Measurements from ENCODE around the gene GGT6.

Gene GGT6

DNA sequence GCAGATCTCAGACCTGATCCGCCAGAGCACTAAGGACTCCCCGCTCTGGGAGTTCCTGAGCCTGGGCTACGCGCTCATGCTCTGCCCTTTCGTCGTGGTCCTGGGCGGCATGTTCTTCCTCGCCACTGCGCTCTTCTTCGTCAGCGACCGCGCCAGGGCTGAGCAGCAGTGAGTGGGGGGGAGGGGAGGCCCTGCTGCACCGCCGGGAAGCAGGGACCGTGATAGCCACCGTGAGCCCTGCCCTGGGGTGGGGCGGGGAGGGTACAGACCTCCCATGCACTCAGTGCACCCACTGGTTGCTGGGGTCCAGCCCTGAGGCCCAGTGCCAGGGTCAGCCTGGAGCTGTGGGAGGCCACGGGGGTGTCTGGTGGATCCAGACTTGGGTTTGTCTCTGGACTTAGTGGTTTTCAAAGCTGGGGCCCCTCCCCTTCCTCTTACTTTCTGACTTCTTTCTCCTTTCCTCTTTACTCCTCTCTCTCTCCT is 24.1 kb downstream of the GGT6 start:
- H3K9me3 ChIP-seq (ENCODE audit: insufficient read depth, low read length), result no peaks in the 10 kb centered on the region
- no peak overlapping the region for H3K4me2 ChIP-seq (ENCODE audit: low read length)
- H3K27ac ChIP-seq (ENCODE audit: low read length), result no peak overlapping the region
- H2AFZ ChIP-seq (ENCODE audit: low read depth, low read length), result no peak overlapping the region
- no peaks in the 10 kb centered on the region for H3K4me1 ChIP-seq (ENCODE audit: low read length)
- H4K20me1 ChIP-seq (ENCODE audit: insufficient read depth, low read length), result peaks cover 14% of the 10 kb centered on the region
- no peaks in the 10 kb centered on the region for H3K36me3 ChIP-seq (replicated peaks; ENCODE audit: low read depth, low read length)
- H3K27me3 ChIP-seq (ENCODE audit: low read depth, low read length), result no peaks in the 10 kb centered on the region
- TF ChIP-seq, protein P1, sequence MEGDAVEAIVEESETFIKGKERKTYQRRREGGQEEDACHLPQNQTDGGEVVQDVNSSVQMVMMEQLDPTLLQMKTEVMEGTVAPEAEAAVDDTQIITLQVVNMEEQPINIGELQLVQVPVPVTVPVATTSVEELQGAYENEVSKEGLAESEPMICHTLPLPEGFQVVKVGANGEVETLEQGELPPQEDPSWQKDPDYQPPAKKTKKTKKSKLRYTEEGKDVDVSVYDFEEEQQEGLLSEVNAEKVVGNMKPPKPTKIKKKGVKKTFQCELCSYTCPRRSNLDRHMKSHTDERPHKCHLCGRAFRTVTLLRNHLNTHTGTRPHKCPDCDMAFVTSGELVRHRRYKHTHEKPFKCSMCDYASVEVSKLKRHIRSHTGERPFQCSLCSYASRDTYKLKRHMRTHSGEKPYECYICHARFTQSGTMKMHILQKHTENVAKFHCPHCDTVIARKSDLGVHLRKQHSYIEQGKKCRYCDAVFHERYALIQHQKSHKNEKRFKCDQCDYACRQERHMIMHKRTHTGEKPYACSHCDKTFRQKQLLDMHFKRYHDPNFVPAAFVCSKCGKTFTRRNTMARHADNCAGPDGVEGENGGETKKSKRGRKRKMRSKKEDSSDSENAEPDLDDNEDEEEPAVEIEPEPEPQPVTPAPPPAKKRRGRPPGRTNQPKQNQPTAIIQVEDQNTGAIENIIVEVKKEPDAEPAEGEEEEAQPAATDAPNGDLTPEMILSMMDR (IDR thresholded peaks at IDR 0.05; ENCODE audit: low read depth, low read length), result no peak
- TF ChIP-seq EZH2phosphoT487 (IDR thresholded peaks at IDR 0.05; ENCODE audit: low read depth), result no peak
- no peak overlapping the region for H3K9ac ChIP-seq (ENCODE audit: low read length)
- no peak overlapping the region for H3K4me3 ChIP-seq (ENCODE audit: low read length)
- no peaks in the 10 kb centered on the region for H3K79me2 ChIP-seq (ENCODE audit: low read length)

DNA sequence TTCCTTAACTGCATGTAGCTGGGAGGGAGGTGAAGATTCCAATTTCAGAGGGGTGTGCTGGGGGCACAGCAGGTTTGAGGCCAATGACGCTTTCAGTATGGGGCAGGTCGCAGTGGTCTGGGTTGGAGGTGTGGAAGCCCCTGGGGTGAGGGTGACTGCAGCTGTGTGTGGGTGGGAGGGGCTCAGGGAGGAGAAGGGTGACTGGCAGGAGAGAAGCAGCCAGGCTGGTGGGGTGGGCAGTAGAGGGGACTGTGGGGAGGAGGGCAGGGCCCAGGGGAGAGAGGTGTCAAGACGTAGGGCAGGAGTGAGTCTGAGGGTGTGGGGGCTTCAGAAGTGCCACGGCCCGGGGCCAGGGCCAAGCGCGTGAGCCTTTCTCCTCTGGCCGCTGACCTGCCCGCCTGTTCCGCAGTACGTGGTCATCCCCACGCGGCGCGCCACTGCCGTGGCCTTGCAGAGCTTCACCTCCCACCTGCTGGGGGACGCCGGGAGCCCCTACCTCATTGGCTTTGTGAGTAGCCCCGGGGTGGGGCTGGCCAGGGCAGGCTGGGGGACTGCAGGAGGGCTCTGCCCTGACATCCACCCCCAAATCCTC is 24.6 kb downstream of the GGT6 start:
- H3K79me2 ChIP-seq (ENCODE audit: low read length), result no peaks in the 10 kb centered on the region
- no peaks in the 10 kb centered on the region for H3K9me3 ChIP-seq (ENCODE audit: insufficient read depth, low read length)
- no peak overlapping the region for H3K4me3 ChIP-seq (ENCODE audit: low read length)
- H3K27ac ChIP-seq (ENCODE audit: low read length), result no peak overlapping the region
- H3K4me2 ChIP-seq (ENCODE audit: low read length), result no peak overlapping the region
- H3K27me3 ChIP-seq (ENCODE audit: low read depth, low read length), result no peaks in the 10 kb centered on the region
- peaks cover 14% of the 10 kb centered on the region for H4K20me1 ChIP-seq (ENCODE audit: insufficient read depth, low read length)
- no peaks in the 10 kb centered on the region for H3K36me3 ChIP-seq (replicated peaks; ENCODE audit: low read depth, low read length)
- no peak overlapping the region for H2AFZ ChIP-seq (ENCODE audit: low read depth, low read length)
- TF ChIP-seq EZH2phosphoT487 (IDR thresholded peaks at IDR 0.05; ENCODE audit: low read depth), result no peak
- TF ChIP-seq, protein P1 (IDR thresholded peaks at IDR 0.05; ENCODE audit: low read depth, low read length), result no peak
- H3K4me1 ChIP-seq (ENCODE audit: low read length), result no peaks in the 10 kb centered on the region
- no peak overlapping the region for H3K9ac ChIP-seq (ENCODE audit: low read length)

DNA sequence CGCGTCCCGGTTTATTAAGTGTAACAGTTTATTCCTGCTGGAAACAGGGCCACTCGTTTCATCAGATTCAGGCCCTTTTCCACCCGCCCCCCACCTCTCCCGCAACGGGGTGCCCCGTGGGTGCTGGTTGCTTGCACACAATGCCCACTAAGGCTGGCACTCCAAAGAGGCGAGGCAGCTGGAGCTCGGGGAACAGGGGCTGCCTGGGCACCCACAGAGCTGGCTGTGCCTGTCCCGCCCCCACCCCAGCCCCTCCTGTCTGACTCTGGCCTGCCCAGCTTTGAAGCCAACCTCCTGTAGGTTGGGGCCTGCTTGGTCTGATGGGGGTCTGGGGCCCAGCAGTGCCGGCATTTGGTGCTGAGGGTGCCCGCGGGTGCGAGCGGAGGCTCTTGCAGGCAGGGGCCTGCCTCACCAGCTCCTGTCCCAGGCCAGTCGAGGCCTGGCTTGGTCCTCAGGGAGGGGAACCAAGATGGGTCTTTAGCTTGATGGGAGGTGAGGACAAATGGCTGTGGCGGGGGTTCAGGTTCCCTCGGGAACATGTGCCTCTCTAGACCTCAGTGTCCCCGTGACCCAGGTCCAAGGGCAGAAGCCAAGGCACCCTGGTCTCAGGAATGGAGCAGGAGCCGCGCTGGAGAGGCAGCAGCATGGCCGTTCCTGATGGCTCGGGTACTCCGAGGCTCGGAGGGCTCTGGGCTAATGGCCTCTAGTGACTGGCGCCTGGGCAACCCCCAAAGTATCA is 25.3 kb downstream of the GGT6 start:
- TF ChIP-seq, protein P1 (IDR thresholded peaks at IDR 0.05; ENCODE audit: low read depth, low read length), result no peak
- no peak for TF ChIP-seq EZH2phosphoT487 (IDR thresholded peaks at IDR 0.05; ENCODE audit: low read depth)
- no peak overlapping the region for H3K4me2 ChIP-seq (ENCODE audit: low read length)
- no peak overlapping the region for H2AFZ ChIP-seq (ENCODE audit: low read depth, low read length)
- H3K4me1 ChIP-seq (ENCODE audit: low read length), result no peaks in the 10 kb centered on the region
- no peaks in the 10 kb centered on the region for H3K36me3 ChIP-seq (replicated peaks; ENCODE audit: low read depth, low read length)
- H3K9me3 ChIP-seq (ENCODE audit: insufficient read depth, low read length), result no peaks in the 10 kb centered on the region
- H3K9ac ChIP-seq (ENCODE audit: low read length), result no peak overlapping the region
- no peaks in the 10 kb centered on the region for H3K79me2 ChIP-seq (ENCODE audit: low read length)
- H4K20me1 ChIP-seq (ENCODE audit: insufficient read depth, low read length), result peaks cover 14% of the 10 kb centered on the region
- no peaks in the 10 kb centered on the region for H3K27me3 ChIP-seq (ENCODE audit: low read depth, low read length)
- H3K27ac ChIP-seq (ENCODE audit: low read length), result no peak overlapping the region
- no peak overlapping the region for H3K4me3 ChIP-seq (ENCODE audit: low read length)

DNA sequence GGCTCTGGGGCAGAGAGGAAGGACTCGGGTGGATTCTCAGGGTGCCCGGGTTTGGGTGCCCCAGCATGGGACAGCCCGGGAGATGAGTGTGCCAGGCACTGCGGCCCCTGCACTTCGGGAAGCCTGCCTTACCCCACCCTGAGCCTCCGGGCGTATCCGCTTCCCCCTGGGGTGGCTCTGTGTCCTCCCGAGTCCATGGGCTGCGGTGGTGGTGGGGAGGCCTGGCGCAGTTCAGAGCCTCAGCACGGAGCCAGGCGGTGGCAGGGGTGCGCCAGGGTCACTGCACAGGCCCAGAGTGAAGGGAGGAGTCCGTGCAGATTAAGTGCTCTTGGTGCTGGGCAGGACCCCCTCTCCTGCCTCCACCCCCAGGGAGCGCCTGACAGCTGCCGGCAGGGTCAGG is 25.9 kb downstream of the GGT6 start:
- no peak overlapping the region for H3K27ac ChIP-seq (ENCODE audit: low read length)
- H3K9ac ChIP-seq (ENCODE audit: low read length), result no peak overlapping the region
- no peaks in the 10 kb centered on the region for H3K36me3 ChIP-seq (replicated peaks; ENCODE audit: low read depth, low read length)
- no peaks in the 10 kb centered on the region for H3K79me2 ChIP-seq (ENCODE audit: low read length)
- H3K4me3 ChIP-seq (ENCODE audit: low read length), result no peak overlapping the region
- no peak overlapping the region for H3K4me2 ChIP-seq (ENCODE audit: low read length)
- H4K20me1 ChIP-seq (ENCODE audit: insufficient read depth, low read length), result peaks cover 14% of the 10 kb centered on the region
- no peak overlapping the region for H2AFZ ChIP-seq (ENCODE audit: low read depth, low read length)
- TF ChIP-seq, protein P1 (IDR thresholded peaks at IDR 0.05; ENCODE audit: low read depth, low read length), result no peak
- TF ChIP-seq EZH2phosphoT487 (IDR thresholded peaks at IDR 0.05; ENCODE audit: low read depth), result no peak
- H3K9me3 ChIP-seq (ENCODE audit: insufficient read depth, low read length), result no peaks in the 10 kb centered on the region
- H3K4me1 ChIP-seq (ENCODE audit: low read length), result no peaks in the 10 kb centered on the region
- peaks cover 3% of the 10 kb centered on the region; the same call in 1 of the 2 replicates for H3K27me3 ChIP-seq (ENCODE audit: low read depth, low read length)

All from OCI-LY3 (cell line).